ENCODE data around the gene SWI5. TPM values are rescaled to one million over a fixed set of nuclear protein-coding genes. Genes with fewer than 3 reads are reported as not detected.

Gene SWI5
- total RNA-seq, 1 experiment from 2014 or later, result 63.1 TPM

GRCh38 chr9:128243215-128244018 lies 32.7 kb upstream of the SWI5 start:
- TF ChIP-seq EZH2phosphoT487 (IDR thresholded peaks at IDR 0.05; ENCODE audit: borderline replicate concordance, low read length) (no peak), CTCF (conservative IDR thresholded peaks at IDR 0.05; ENCODE audit: low read depth, low read length) (no peak), EZH2 (IDR thresholded peaks at IDR 0.05; ENCODE audit: low read length, unreplicated experiment) (no peak)
- H3K79me2 ChIP-seq (ENCODE audit: low read length), result no peaks in the 10 kb centered on the region
- no peaks in the 10 kb centered on the region for H3K4me1 ChIP-seq (ENCODE audit: insufficient read depth, low read length)
- no peak overlapping the region for H3K27ac ChIP-seq (ENCODE audit: low read length)
- intact Hi-C loops (cut with micrococcal nuclease), result no loop called here
- no peaks in the 10 kb centered on the region for H4K20me1 ChIP-seq (ENCODE audit: low read length)
- H3K36me3 ChIP-seq (ENCODE audit: low read depth, low read length), result no peaks in the 10 kb centered on the region
- H3K4me3 ChIP-seq (ENCODE audit: low read length), result no peak overlapping the region
- no peaks in the 10 kb centered on the region for H3K9me3 ChIP-seq (ENCODE audit: low read length)
- ChIA-PET POLR2A (ENCODE audit: unreplicated experiment) (interaction anchor here (0.7 kb wide), 1 partner anchor 58 kb away, joined by 11 read pairs; no protein-coding TSS in a partner anchor), CTCF (no interaction called here)
- no peak for DNase-seq
- H3F3A ChIP-seq (ENCODE audit: low read length, unreplicated experiment), result no peaks in the 10 kb centered on the region
- H3K9ac ChIP-seq (ENCODE audit: low read length), result no peak overlapping the region
- H3K9me2 ChIP-seq (replicated peaks; ENCODE audit: low read length), result no peaks in the 10 kb centered on the region
- H3K27me3 ChIP-seq (ENCODE audit: low read length), result no peaks in the 10 kb centered on the region
- no TSS peak for BruUV-seq (replicated peaks)
- H3K4me2 ChIP-seq (ENCODE audit: low read length), result no peak overlapping the region
- no peak overlapping the region for H2AFZ ChIP-seq (ENCODE audit: low read length)
- no peak for ATAC-seq

DNA sequence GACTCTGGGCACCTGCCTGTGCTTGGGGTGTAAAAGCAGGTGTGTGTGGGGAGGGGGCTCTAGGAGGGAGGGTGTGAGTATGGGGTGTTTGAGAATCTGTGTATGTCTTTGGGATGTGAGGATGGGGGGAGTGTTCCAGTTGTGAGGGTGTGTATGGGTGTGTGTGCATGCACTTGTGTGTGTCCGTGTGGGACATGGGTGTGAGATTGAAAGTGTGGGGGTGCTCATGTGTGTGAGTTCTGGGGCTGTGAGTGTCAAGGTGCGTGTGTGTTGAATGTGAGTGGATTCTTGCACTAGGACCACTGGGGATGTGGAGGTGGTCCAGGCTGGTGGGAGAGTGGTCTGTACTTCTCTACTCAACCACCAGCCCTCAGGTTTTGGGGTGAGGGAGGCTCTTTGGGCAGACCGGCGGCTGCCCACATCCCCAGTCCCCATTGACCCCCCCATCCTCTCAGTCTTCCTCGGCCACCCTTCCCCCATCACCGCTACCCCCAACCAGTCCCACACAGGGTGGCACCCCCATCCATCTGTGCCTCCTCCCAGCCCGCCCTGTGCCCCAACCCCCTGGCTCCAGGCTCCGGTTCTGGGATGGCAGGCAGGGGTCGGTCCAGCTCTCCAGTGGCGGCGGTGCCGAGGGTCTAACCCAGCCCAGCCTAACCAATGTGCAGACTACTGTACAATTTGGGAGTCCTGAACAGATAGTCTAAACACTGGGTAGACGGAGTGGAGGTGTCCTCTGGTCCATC lies 31.8 kb upstream of the SWI5 start:
- no peaks in the 10 kb centered on the region for H3K27me3 ChIP-seq (ENCODE audit: low read length)
- no peaks in the 10 kb centered on the region for H3K36me3 ChIP-seq (ENCODE audit: low read depth, low read length)
- H3F3A ChIP-seq (ENCODE audit: low read length, unreplicated experiment), result no peaks in the 10 kb centered on the region
- no peak overlapping the region for H3K4me2 ChIP-seq (ENCODE audit: low read length)
- H3K9ac ChIP-seq (ENCODE audit: low read length), result no peak overlapping the region
- H4K20me1 ChIP-seq (ENCODE audit: low read length), result no peaks in the 10 kb centered on the region
- no peak overlapping the region for H3K4me3 ChIP-seq (ENCODE audit: low read length)
- no peak overlapping the region for H3K27ac ChIP-seq (ENCODE audit: low read length)
- no peak overlapping the region for H2AFZ ChIP-seq (ENCODE audit: low read length)
- intact Hi-C loops (cut with micrococcal nuclease), result no loop called here
- no peaks in the 10 kb centered on the region for H3K9me3 ChIP-seq (ENCODE audit: low read length)
- TF ChIP-seq EZH2 (IDR thresholded peaks at IDR 0.05; ENCODE audit: low read length, unreplicated experiment) (no peak), EZH2phosphoT487 (IDR thresholded peaks at IDR 0.05; ENCODE audit: borderline replicate concordance, low read length) (no peak), CTCF (conservative IDR thresholded peaks at IDR 0.05; ENCODE audit: low read depth, low read length) (no peak)
- ChIA-PET POLR2A (ENCODE audit: unreplicated experiment) (no interaction called here), CTCF (no interaction called here)
- DNase-seq (no peak), ATAC-seq (no peak)
- no peaks in the 10 kb centered on the region for H3K79me2 ChIP-seq (ENCODE audit: low read length)
- no peaks in the 10 kb centered on the region for H3K4me1 ChIP-seq (ENCODE audit: insufficient read depth, low read length)
- no peaks in the 10 kb centered on the region for H3K9me2 ChIP-seq (replicated peaks; ENCODE audit: low read length)
- BruUV-seq (replicated peaks), result no TSS peak

GRCh38 chr9:128244837-128245231 lies 31.2 kb upstream of the SWI5 start:
- Histone ChIP-seq H3K4me1 (ENCODE audit: insufficient read depth, low read length) (no peaks in the 10 kb centered on the region), H3K4me2 (ENCODE audit: low read length) (no peak overlapping the region), H3K79me2 (ENCODE audit: low read length) (no peaks in the 10 kb centered on the region), H3K9me2 (replicated peaks; ENCODE audit: low read length) (no peaks in the 10 kb centered on the region), H3K27ac (ENCODE audit: low read length) (no peak overlapping the region), H2AFZ (ENCODE audit: low read length) (no peak overlapping the region), H3K9me3 (ENCODE audit: low read length) (no peaks in the 10 kb centered on the region), H3K27me3 (ENCODE audit: low read length) (no peaks in the 10 kb centered on the region), H3K36me3 (ENCODE audit: low read depth, low read length) (no peaks in the 10 kb centered on the region), H3F3A (ENCODE audit: low read length, unreplicated experiment) (no peaks in the 10 kb centered on the region), H3K4me3 (ENCODE audit: low read length) (no peak overlapping the region), H4K20me1 (ENCODE audit: low read length) (no peaks in the 10 kb centered on the region), H3K9ac (ENCODE audit: low read length) (no peak overlapping the region)
- ChIA-PET POLR2A (ENCODE audit: unreplicated experiment) (no interaction called here), CTCF (no interaction called here)
- BruUV-seq (replicated peaks), result no TSS peak
- ATAC-seq (no peak), DNase-seq (no peak)
- TF ChIP-seq CTCF (conservative IDR thresholded peaks at IDR 0.05; ENCODE audit: low read depth, low read length), result no peak
- no peak for TF ChIP-seq EZH2phosphoT487 (IDR thresholded peaks at IDR 0.05; ENCODE audit: borderline replicate concordance, low read length)
- TF ChIP-seq EZH2 (IDR thresholded peaks at IDR 0.05; ENCODE audit: low read length, unreplicated experiment), result no peak
- intact Hi-C loops (cut with micrococcal nuclease), result no loop called here
